ENCODE results near the gene SMIM44.

The SMIM44 gene

DNA sequence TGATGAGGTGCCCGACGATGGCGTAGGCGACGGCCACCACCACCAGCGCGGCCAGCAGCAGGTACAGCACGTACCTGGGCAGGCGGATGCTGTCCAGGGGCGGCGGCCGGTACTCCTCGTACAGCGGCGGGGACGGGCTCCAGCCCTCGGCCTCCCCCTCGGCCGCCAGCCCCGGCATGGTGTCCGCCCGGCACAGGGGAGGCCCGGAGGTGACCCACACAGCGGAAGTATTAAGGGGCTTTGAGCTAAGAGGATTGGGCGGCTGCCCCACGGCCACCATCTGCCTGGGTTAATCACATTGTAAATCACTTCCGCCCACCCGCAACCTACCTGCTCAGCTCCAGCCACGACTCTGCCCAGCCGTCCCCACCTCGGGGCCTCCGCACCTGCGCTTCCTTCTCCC is at the start of gene SMIM44:
TSS of gene SMIM44 (minus strand) at position 216 of the 403 bp plus-strand sequence. CDS start at position 178, 38 bp downstream.
- Histone ChIP-seq H3K27ac (ENCODE audit: low read length) (no peak within 1 kb of the TSS), H3K4me3 (ENCODE audit: low read length) (no peak within 1 kb of the TSS), H3K4me1 (ENCODE audit: low read length) (no peaks in the 10 kb centered on the region), H3K4me2 (ENCODE audit: low read length) (no peak within 1 kb of the TSS), H3K79me2 (ENCODE audit: low read length) (no peaks in the 10 kb centered on the region), H3K27me3 (ENCODE audit: low read depth, low read length) (no peaks in the 10 kb centered on the region), H3K36me3 (replicated peaks; ENCODE audit: low read depth, low read length) (peaks cover 4% of the 10 kb centered on the region), H3K9me3 (ENCODE audit: insufficient read depth, low read length) (no peaks in the 10 kb centered on the region), H4K20me1 (ENCODE audit: insufficient read depth, low read length) (no peaks in the 10 kb centered on the region; the same call in 1 of the 2 replicates), H3K9ac (ENCODE audit: low read length) (no peak within 1 kb of the TSS), H2AFZ (ENCODE audit: low read depth, low read length) (no peak within 1 kb of the TSS)
- TF ChIP-seq CTCF (IDR thresholded peaks at IDR 0.05; ENCODE audit: low read depth, low read length) (no peak), EZH2phosphoT487 (IDR thresholded peaks at IDR 0.05; ENCODE audit: low read depth) (no peak)

- no peak overlapping the region for H3K4me3 ChIP-seq (ENCODE audit: low read length)
- H3K4me2 ChIP-seq (ENCODE audit: low read length): no peak overlapping the region
- TF ChIP-seq EZH2phosphoT487 (IDR thresholded peaks at IDR 0.05; ENCODE audit: low read depth) (no peak), CTCF (IDR thresholded peaks at IDR 0.05; ENCODE audit: low read depth, low read length) (no peak)
- no peak overlapping the region for H2AFZ ChIP-seq (ENCODE audit: low read depth, low read length)
- no peak overlapping the region for H3K27ac ChIP-seq (ENCODE audit: low read length)
- H3K27me3 ChIP-seq (ENCODE audit: low read depth, low read length): no peaks in the 10 kb centered on the region
- H3K9ac ChIP-seq (ENCODE audit: low read length): no peak overlapping the region
- peaks cover 9% of the 10 kb centered on the region for H4K20me1 ChIP-seq (ENCODE audit: insufficient read depth, low read length)
- H3K9me3 ChIP-seq (ENCODE audit: insufficient read depth, low read length): no peaks in the 10 kb centered on the region
- no peaks in the 10 kb centered on the region for H3K79me2 ChIP-seq (ENCODE audit: low read length)
- H3K36me3 ChIP-seq (replicated peaks; ENCODE audit: low read depth, low read length): peaks cover 41% of the 10 kb centered on the region
- no peaks in the 10 kb centered on the region for H3K4me1 ChIP-seq (ENCODE audit: low read length)
These were observed 49.8 kb upstream of the SMIM44 start for GRCh38 chr19:3533033-3533432.

GRCh38 chr19:3532154-3532786 is 49.0 kb upstream of the SMIM44 start:
- no peaks in the 10 kb centered on the region for H3K27me3 ChIP-seq (ENCODE audit: low read depth, low read length)
- no peak overlapping the region for H2AFZ ChIP-seq (ENCODE audit: low read depth, low read length)
- no peak overlapping the region for H3K9ac ChIP-seq (ENCODE audit: low read length)
- H4K20me1 ChIP-seq (ENCODE audit: insufficient read depth, low read length): peaks cover 9% of the 10 kb centered on the region
- no peak overlapping the region for H3K27ac ChIP-seq (ENCODE audit: low read length)
- no peaks in the 10 kb centered on the region for H3K4me1 ChIP-seq (ENCODE audit: low read length)
- H3K4me3 ChIP-seq (ENCODE audit: low read length): no peak overlapping the region
- H3K36me3 ChIP-seq (replicated peaks; ENCODE audit: low read depth, low read length): peaks cover 46% of the 10 kb centered on the region
- no peaks in the 10 kb centered on the region for H3K79me2 ChIP-seq (ENCODE audit: low read length)
- H3K9me3 ChIP-seq (ENCODE audit: insufficient read depth, low read length): no peaks in the 10 kb centered on the region
- H3K4me2 ChIP-seq (ENCODE audit: low read length): no peak overlapping the region
- TF ChIP-seq EZH2phosphoT487 (IDR thresholded peaks at IDR 0.05; ENCODE audit: low read depth) (no peak), CTCF (IDR thresholded peaks at IDR 0.05; ENCODE audit: low read depth, low read length) (no peak)

DNA sequence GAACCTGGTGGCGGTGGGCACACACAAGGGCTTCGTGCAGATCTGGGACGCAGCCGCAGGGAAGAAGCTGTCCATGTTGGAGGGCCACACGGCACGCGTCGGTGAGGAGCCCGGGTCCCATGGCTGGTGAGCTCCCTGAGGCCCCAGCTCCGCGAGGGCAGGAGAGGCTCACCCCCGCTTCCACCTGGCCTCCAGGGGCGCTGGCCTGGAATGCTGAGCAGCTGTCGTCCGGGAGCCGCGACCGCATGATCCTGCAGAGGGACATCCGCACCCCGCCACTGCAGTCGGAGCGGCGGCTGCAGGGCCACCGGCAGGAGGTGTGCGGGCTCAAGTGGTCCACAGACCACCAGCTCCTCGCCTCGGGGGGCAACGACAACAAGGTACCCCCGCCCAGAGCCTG is 48.5 kb upstream of the SMIM44 start:
- Histone ChIP-seq H4K20me1 (ENCODE audit: insufficient read depth, low read length) (peaks cover 9% of the 10 kb centered on the region; the same call in 1 of the 2 replicates), H3K36me3 (replicated peaks; ENCODE audit: low read depth, low read length) (peaks cover 52% of the 10 kb centered on the region)

More for the DNA sequence above, 48.5 kb upstream of the SMIM44 start:
- H3K27me3 ChIP-seq (ENCODE audit: low read depth, low read length): no peaks in the 10 kb centered on the region
- no peak overlapping the region for H3K4me2 ChIP-seq (ENCODE audit: low read length)
- no peaks in the 10 kb centered on the region for H3K9me3 ChIP-seq (ENCODE audit: insufficient read depth, low read length)
- no peaks in the 10 kb centered on the region for H3K79me2 ChIP-seq (ENCODE audit: low read length)
- no peaks in the 10 kb centered on the region for H3K4me1 ChIP-seq (ENCODE audit: low read length)
- H3K4me3 ChIP-seq (ENCODE audit: low read length): no peak overlapping the region
- H3K9ac ChIP-seq (ENCODE audit: low read length): no peak overlapping the region
- no peak overlapping the region for H3K27ac ChIP-seq (ENCODE audit: low read length)
- H2AFZ ChIP-seq (ENCODE audit: low read depth, low read length): no peak overlapping the region
- no peak for TF ChIP-seq EZH2phosphoT487 (IDR thresholded peaks at IDR 0.05; ENCODE audit: low read depth)
- TF ChIP-seq CTCF (IDR thresholded peaks at IDR 0.05; ENCODE audit: low read depth, low read length): no peak
